Measurements from ENCODE around the gene PPP2R2B.

DNA sequence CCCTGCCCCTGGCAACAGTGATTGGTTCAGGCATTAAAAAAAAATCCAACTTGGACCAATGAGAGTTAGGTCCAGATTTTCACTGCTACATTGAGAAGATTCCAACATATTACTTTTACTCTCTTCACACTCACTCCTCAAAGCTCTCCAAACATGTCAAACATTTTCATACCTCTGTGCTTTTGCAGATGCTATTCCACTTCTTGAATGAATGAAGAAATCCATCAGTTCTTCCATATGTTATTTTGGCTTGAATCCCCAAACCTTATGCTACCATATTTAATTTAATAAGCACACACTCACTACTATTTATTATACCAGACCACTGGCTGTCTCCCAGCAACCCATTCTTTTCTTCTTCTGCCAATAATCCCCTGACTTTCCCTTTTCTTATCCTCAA, 87.1 kb downstream of the PPP2R2B start:
- TF ChIP-seq CTCF (IDR thresholded peaks at IDR 0.05) (no peak), ZFP36 (IDR thresholded peaks at IDR 0.05; ENCODE audit: borderline replicate concordance, partially characterized antibody) (no peak), KDM1A (IDR thresholded peaks at IDR 0.05; ENCODE audit: low read depth) (no peak), RCOR1 (IDR thresholded peaks at IDR 0.05; ENCODE audit: low read depth, low read length) (no peak), MAX (IDR thresholded peaks at IDR 0.05) (no peak), RFX5 (IDR thresholded peaks at IDR 0.05) (no peak), SMC3 (IDR thresholded peaks at IDR 0.05) (no peak), CBX2 (IDR thresholded peaks at IDR 0.05; ENCODE audit: borderline replicate concordance, low read depth) (no peak)
